Endothelial cell of umbilical vein (primary cell): Measurements from ENCODE around the gene MIOS. TPM values are rescaled to one million over a fixed set of nuclear protein-coding genes. Genes with fewer than 3 reads are reported as not detected.

Experiments used
- BruUV-seq: library from RNA; stranded (reverse); fragments of 400-500 nt; replicated peaks from 2 replicates; lab custom pipeline; 2021; lab: Mats Ljungman, UMichigan
- CTCF ChIA-PET: fragments of 300-600, 350-600 bp; sonication (Branson Sonifier 250); formaldehyde crosslinking; loops from one replicate; lab custom pipeline; 2021; ENCODE audit warnings: antibody characterized with exemption, inconsistent platforms; lab: Charles Lee
- POLR2A ChIA-PET: fragments of 300-600, 350-600 bp; sonication (Branson Sonifier 250); formaldehyde crosslinking; loops from one replicate; lab custom pipeline; 2021; ENCODE audit warnings: antibody characterized with exemption, inconsistent platforms; lab: Charles Lee
- DNase-seq: peaks from one replicate; pipeline ENCODE4 v3.0.0-alpha.2; 2011; ENCODE audit warnings: low read depth, low spot score
- FAIRE-seq: peaks from 2 replicates; lab custom pipeline; 2011; peaks lifted over from hg19 to GRCh38; lab: Jason Lieb, UNC
- H2AFZ ChIP-seq: 2 replicates; pipeline ENCODE4 v1.6.0; 2012; ENCODE audit warnings: low read depth, low read length, control low read depth, inconsistent platforms
- H3K27ac ChIP-seq: 2 replicates; pipeline ENCODE4 v1.5.1; 2011; ENCODE audit warnings: low read depth, mild to moderate bottlenecking, control low read depth, low read length, moderate library complexity; ENCODE audit not compliant: insufficient read depth
- H3K27me3 ChIP-seq, 2 experiments: 2 replicates each; pipeline versions ENCODE4 v1.6.0 to v1.6.1; 2011; ENCODE audit warnings: low read length in 2 of 2, mixed read lengths in 1 of 2; ENCODE audit not compliant: control insufficient read depth in 2 of 2, insufficient read depth in 2 of 2
- H3K36me3 ChIP-seq, 2 experiments: 2 replicates in 1 of 2; 3 replicates in 1 of 2; pipeline ENCODE4 v1.5.1; 2011; ENCODE audit warnings: low read length in 2 of 2, mild to moderate bottlenecking in 1 of 2, moderate library complexity in 1 of 2; ENCODE audit not compliant: control insufficient read depth in 2 of 2, insufficient read depth in 2 of 2; ENCODE audit errors: extremely low read depth in 1 of 2
- H3K4me1 ChIP-seq: 3 replicates; pipeline ENCODE4 v1.5.1; 2011; ENCODE audit warnings: mild to moderate bottlenecking, low read length; ENCODE audit not compliant: control insufficient read depth, insufficient read depth; ENCODE audit errors: extremely low read depth
- H3K4me2 ChIP-seq: 2 replicates; pipeline ENCODE4 v1.6.1; 2011; ENCODE audit warnings: low read length, control low read depth, mixed read lengths; ENCODE audit not compliant: insufficient read depth
- H3K4me3 ChIP-seq, 3 experiments: fragments of 200-600 bp in 1 of 3; sonication (generic), shearing (Covaris generic) in 1 of 3; replicated peaks in 1 of 3; 2 replicates each; pipeline ENCODE4 v1.5.1; 2011 to 2016; ENCODE audit warnings: control low read depth in 3 of 3, low read length in 3 of 3, mild to moderate bottlenecking in 2 of 3, inconsistent platforms in 1 of 3, low read depth in 1 of 3, moderate library complexity in 1 of 3; ENCODE audit not compliant: insufficient read depth in 1 of 3
- H3K79me2 ChIP-seq: 2 replicates; pipeline ENCODE4 v1.6.0; 2012; ENCODE audit warnings: low read length, inconsistent platforms; ENCODE audit not compliant: control insufficient read depth, insufficient read depth
- H3K9ac ChIP-seq: replicated peaks from 2 replicates; pipeline ENCODE3; 2011; ENCODE audit warnings: low read length, control low read depth; ENCODE audit not compliant: insufficient read depth; ENCODE audit errors: extremely low read depth
- H3K9me1 ChIP-seq: replicated peaks from 3 replicates; pipeline ENCODE4 v1.6.0; 2011; ENCODE audit warnings: mild to moderate bottlenecking, low read length; ENCODE audit not compliant: control insufficient read depth, insufficient read depth; ENCODE audit errors: extremely low read depth
- H3K9me3 ChIP-seq: replicated peaks from 2 replicates; pipeline ENCODE4 v1.5.1; 2012; ENCODE audit warnings: low read length, inconsistent platforms; ENCODE audit not compliant: control insufficient read depth, insufficient read depth
- H4K20me1 ChIP-seq: replicated peaks from 2 replicates; pipeline ENCODE3; 2011; ENCODE audit warnings: mild to moderate bottlenecking, low read length; ENCODE audit not compliant: control insufficient read depth, insufficient read depth; ENCODE audit errors: extremely low read depth
- CTCF ChIP-seq, 2 donors: IDR thresholded peaks; 1 replicate in 1 of 2; 2 replicates in 1 of 2; pipeline ENCODE4 v1.5.1; 2011; ENCODE audit warnings: low read length in 2 of 2, mild to moderate bottlenecking in 2 of 2, moderate library complexity in 2 of 2, control low read depth in 1 of 2, inconsistent platforms in 1 of 2, low read depth in 1 of 2; ENCODE audit not compliant: insufficient read depth in 1 of 2; ENCODE audit errors: extremely low read depth in 1 of 2
- EZH2 ChIP-seq: IDR thresholded peaks from 2 replicates; pipeline ENCODE4 v1.6.1; 2012; ENCODE audit warnings: borderline replicate concordance, low read depth, mild to moderate bottlenecking, moderate library complexity, low read length, inconsistent platforms; ENCODE audit not compliant: severe bottlenecking
- FOS ChIP-seq: IDR thresholded peaks from 2 replicates; pipeline ENCODE4 v1.6.1; 2011; ENCODE audit warnings: mild to moderate bottlenecking, low read length, moderate library complexity, borderline replicate concordance; ENCODE audit not compliant: insufficient read depth
- GATA2 ChIP-seq: IDR thresholded peaks from 2 replicates; pipeline ENCODE4 v1.7.0; 2011; ENCODE audit warnings: low read depth, mild to moderate bottlenecking, moderate library complexity, mixed read lengths, low read length; ENCODE audit not compliant: insufficient read length, insufficient read depth
- JUN ChIP-seq: IDR thresholded peaks from 2 replicates; pipeline ENCODE4 v1.6.1; 2011; ENCODE audit warnings: borderline replicate concordance, low read depth; ENCODE audit not compliant: insufficient read length, insufficient read depth
- MYC ChIP-seq: IDR thresholded peaks from one replicate; pipeline ENCODE4 v1.6.1; 2011; ENCODE audit warnings: mild to moderate bottlenecking, low read depth, low read length
- POLR2A ChIP-seq: IDR thresholded peaks from 2 replicates; pipeline ENCODE4 v1.6.1; 2012; ENCODE audit warnings: low read depth, mild to moderate bottlenecking, control low read depth, low read length
- POLR2AphosphoS5 ChIP-seq: IDR thresholded peaks from 2 replicates; pipeline ENCODE4 v1.6.1; 2012; ENCODE audit warnings: low read depth, mild to moderate bottlenecking, control low read depth, low read length, moderate library complexity; ENCODE audit not compliant: insufficient read depth
- dilution Hi-C: fragments of 300-500 bp; cut with MboI; formaldehyde crosslinking; loops from one replicate; pipeline ENCODE4 v1.15.0; 2019; ENCODE audit warnings: low sequenced_read_pairs; ENCODE audit not compliant: extremely low pct_ligation_motif_present
- intact Hi-C: fragments of 100-400 bp; cut with micrococcal nuclease; formaldehyde crosslinking; loops from one replicate; pipeline ENCODE4 v1.10.0; 2022
- polyA plus RNA-seq, 4 experiments: library from polyadenylated mRNA; depleted of rRNA in 3 of 4; stranded (reverse) in 3 of 4; unstranded in 1 of 4; fragments of >200 nt; gene quantifications; 2 replicates each; pipeline versions ENCODE4 v1.2.1 to v1.2.3, GENCODE V29; 2011 to 2012; ENCODE audit warnings: missing spikeins in 1 of 4
- total RNA-seq: library from RNA; stranded (reverse); gene quantifications from 2 replicates; pipeline ENCODE4 v1.2.3, GENCODE V29; 2021
- TF ChIP-seq, protein P1 (sequence below): IDR thresholded peaks from 2 replicates; pipeline ENCODE4 v1.6.1; 2011; ENCODE audit not compliant: insufficient read depth, insufficient read length

Gene MIOS
- total and polyA plus RNA-seq, 2 donors (not counting 3 experiments of a cell fraction or from before 2014, with no cell fraction given), result 8.5 to 16.8 TPM

DNA sequence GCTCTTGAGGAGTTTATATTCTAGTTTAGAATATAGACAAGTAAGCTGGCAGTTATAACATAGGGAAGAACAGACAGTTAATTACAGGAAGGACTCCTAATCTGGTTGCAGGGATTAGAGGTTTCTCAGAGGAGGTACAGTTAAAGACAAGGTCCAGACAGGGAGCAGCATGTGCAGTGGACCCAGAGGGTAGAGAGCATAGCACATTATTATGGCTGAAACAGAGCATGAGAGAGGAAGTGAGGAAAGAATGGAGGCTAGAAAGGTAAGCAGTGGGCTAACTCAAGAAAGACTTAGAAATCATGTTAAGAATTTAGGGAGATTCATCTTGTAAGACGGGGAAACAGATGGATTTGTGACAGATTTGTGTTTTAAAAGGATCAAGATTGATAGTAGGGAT lies 9.7 kb downstream of the MIOS start:
- BruUV-seq, result no TSS peak
- peaks cover 8% of the 10 kb centered on the region for H3K79me2 ChIP-seq

More for the DNA sequence above, 9.7 kb downstream of the MIOS start:
- no peaks in the 10 kb centered on the region for H3K9me1 ChIP-seq
- dilution Hi-C loops (no loop called here), intact Hi-C loops (no loop called here)
- H3K9ac ChIP-seq, result no peak overlapping the region
- H3K36me3 ChIP-seq, result no peaks in the 10 kb centered on the region
- CTCF ChIA-PET, result no interaction called here
- POLR2A ChIA-PET, result no interaction called here
- DNase-seq (no peak), FAIRE-seq (no peak)
- H3K4me2 ChIP-seq, result no peak overlapping the region
- no peak overlapping the region for H3K27ac ChIP-seq
- no peak overlapping the region for H3K4me3 ChIP-seq
- H3K9me3 ChIP-seq, result no peaks in the 10 kb centered on the region
- no peaks in the 10 kb centered on the region for H3K4me1 ChIP-seq
- TF ChIP-seq POLR2A, result no peak
- TF ChIP-seq, protein P1, sequence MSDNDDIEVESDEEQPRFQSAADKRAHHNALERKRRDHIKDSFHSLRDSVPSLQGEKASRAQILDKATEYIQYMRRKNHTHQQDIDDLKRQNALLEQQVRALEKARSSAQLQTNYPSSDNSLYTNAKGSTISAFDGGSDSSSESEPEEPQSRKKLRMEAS, result no peak
- TF ChIP-seq EZH2, result no peak
- TF ChIP-seq JUN, result no peak
- no peak for TF ChIP-seq FOS
- no peak for TF ChIP-seq GATA2
- TF ChIP-seq MYC, result no peak
- no peak for TF ChIP-seq CTCF (IDR thresholded peaks at IDR 0.05; ENCODE audit: extremely low read depth in 1 of 2, insufficient read depth in 1 of 2, low read depth in 1 of 2, low read length in 2 of 2)
- TF ChIP-seq POLR2AphosphoS5, result no peak
- no peak overlapping the region for H2AFZ ChIP-seq
- no peaks in the 10 kb centered on the region for H4K20me1 ChIP-seq
- H3K27me3 ChIP-seq, result no peaks in the 10 kb centered on the region
